HG03196 (cell line): Measurements from ENCODE around the gene ARFGEF2.
"Not testable (repeated sequence)": the region's sequence is repeated elsewhere in the genome, so short reads cannot be mapped to it uniquely, and the experiment has no call there.

Experiments
- ATAC-seq: cut with Tn5 transposase; IDR thresholded peaks from one replicate; pipeline ENCODE4 v1.9.1; 2021; ENCODE audit not compliant: unreplicated experiment

The ARFGEF2 gene

DNA sequence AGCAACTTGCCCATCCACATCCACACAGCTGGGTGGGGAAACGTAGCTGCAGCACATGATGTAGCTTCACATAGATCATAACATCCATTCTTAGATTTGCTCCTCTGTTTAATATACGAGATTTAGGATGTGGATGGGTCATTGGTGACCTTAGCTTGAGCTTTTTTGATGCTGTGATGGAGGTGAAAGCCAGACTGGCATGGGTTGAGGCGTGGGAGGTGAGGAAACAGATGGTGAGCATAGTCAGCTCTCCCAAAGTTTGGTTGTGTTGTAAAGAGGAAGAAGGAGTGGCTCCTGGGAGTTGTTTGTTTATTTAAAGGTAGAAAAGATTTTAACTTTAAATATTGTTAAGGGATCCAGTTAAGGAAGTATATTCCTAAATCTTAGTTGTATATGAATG lies 5.3 kb downstream of the ARFGEF2 start:
- ATAC-seq = no peak

DNA sequence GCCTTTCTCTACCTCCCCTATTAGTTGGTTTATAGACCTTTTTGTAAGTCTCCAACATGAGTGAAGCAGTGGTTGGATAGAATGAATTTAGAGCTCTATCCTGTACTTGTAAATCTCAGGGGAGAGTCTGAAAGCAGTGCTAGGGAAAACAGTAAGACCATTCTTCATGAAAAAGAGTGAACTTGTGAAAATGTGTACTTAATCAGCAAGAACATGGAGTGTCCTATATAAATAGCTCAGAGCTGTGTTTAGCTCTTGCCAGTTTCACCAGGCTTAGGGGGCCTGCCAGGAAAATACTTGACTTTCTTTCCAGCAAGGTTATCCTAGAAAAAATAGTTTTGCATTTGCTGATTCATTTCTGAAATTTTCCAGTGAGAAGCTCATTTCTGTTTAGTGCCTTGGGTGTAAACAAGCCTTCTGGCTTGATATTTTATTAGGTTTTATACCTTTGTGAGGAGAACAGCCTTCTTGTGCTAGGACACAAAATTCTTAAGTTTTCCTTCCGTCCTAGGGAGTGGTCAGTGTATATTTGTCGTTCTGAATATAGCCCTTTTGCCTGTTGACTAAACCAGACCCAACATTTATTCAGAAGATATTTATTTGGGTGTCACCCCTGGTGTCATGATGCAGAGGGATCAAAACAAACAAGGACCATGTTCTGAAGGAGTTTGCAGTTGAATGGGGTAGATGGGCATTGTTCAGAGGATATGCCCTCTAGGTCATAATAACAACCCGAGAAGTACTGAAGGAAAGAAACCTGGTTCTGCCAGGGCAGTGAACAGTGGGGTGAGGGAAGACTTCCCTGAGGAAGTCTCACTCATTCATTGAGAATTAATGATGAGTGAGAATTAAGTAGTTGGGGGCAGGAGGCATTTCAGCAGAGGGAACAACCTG lies 7.6 kb downstream of the ARFGEF2 start:
- ATAC-seq = no peak

GRCh38 chr20:48930035-48930434 lies 8.5 kb downstream of the ARFGEF2 start:
- no peak for ATAC-seq

DNA sequence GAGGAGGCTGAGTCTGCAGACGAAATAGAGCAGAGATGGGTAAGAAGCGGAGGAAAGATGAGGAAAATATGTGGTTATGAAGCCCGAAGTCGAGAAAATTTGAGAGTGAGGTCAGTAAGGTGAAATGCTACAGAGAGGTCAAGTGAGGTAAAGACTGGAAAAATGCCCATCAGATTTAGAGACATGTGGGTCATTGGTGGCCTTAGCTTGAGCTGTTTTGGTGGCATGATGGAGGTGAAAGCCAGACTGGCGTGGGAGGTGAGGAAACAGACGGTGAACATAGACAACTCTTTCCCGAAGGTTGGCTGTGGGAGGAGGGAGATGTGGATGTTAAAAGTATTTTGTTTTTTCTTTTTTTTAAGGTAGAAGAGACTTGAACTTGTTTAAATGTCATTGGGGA lies 9.4 kb downstream of the ARFGEF2 start:
- no peak for ATAC-seq

DNA sequence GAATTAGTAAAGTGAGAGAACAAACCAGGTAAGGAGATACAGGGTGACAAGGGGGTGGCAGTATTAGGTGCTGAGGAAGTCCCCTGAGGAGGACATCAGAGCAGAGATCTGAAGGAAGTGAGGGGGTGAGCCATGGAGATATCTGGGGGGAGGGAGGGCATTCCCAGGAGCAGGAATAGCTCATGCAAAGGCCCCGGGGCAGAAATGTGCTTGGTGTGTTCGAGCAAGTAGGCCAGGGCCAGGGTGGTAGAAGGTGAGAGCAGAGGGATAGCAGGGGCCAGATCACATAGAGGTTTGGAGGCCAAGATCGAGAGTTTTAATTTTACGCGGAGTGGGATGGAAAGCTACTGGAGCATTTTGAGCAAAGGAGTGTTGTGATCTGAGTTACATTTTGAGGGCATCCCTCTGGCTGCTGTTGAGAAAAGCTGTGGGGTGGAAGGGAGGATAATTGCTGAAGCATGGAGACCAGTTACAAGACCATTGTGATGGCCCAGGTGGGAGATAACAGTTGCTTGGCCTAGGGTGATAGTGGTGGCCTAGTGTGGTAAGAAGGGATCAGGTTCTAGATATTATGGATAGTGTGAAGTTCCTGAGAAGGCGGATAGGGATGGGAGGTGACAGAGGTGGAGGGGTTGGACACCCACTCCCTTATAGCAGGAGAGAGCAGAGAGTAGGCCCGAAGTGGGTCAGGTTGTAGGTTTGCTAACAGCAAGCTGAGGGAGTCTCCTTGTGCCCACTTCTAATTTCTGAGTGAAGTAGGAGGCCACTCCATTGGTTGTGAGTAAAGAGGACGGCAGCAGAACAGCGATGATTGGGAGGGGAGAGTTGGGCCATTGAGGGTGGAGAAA lies 10.2 kb downstream of the ARFGEF2 start:
- ATAC-seq = no peak

GRCh38 chr20:48932375-48932941 lies 10.9 kb downstream of the ARFGEF2 start:
- ATAC-seq = no peak

GRCh38 chr20:48933017-48933766 lies 11.7 kb downstream of the ARFGEF2 start:
- ATAC-seq = no peak

- not testable (repeated sequence) for ATAC-seq
These were observed 12.9 kb downstream of the ARFGEF2 start for GRCh38 chr20:48934273-48934877.

DNA sequence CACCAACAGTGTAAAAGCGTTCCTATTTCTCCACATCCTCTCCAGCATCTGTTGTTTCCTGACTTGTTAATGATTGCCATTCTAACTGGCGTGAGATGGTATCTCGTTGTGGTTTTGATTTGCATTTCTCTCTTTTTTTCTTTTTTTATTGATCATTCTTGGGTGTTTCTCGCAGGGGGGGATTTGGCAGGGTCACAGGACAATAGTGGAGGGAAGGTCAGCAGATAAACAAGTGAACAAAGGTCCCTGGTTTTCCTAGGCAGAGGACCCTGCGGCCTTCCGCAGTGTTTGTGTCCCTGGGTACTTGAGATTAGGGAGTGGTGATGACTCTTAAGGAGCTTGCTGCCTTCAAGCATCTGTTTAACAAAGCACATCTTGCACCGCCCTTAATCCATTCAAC lies 13.5 kb downstream of the ARFGEF2 start:
- not testable (repeated sequence) for ATAC-seq

DNA sequence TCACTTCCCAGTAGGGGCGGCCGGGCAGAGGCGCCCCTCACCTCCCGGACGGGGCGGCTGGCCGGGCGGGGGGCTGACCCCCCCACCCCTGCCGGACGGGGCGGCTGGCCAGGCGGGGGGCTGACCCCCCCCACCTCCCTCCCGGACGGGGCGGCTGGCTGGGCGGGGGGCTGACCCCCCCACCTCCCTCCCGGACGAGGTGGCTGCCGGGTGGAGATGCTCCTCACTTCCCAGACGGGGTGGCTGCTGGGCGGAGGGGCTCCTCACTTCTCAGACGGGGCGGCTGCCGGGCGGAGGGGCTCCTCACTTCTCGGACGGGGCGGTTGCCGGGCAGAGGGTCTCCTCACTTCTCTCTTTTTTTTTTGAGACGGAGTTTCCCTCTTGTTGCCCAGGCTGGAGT lies 14.7 kb downstream of the ARFGEF2 start:
- ATAC-seq = not testable (repeated sequence)

- no peak for ATAC-seq
These were observed 16.2 kb downstream of the ARFGEF2 start for GRCh38 chr20:48937674-48938073.

- ATAC-seq = no peak
These were observed 17.2 kb downstream of the ARFGEF2 start for GRCh38 chr20:48938670-48939069.

- no peak for ATAC-seq
These were observed 18.7 kb downstream of the ARFGEF2 start for GRCh38 chr20:48940170-48940569.

DNA sequence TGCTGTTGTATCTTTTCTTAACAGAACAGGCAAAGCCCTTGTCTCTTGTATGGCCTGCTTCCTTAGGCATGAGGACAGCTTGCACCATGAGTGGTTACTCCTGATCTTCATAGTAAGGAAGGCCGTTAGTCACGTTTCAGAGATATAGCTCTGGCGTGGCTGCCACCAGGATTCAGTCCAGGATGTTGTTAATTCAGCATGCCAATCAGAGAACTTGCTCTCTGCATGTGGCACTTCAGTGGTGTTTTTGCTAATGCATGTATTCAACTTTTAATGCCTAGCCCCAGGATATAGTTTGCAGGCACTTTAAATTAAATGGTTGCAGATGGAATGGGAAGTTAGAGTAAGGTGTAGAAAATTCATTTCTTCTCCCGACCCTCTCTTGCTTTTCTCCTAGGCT lies 20.0 kb downstream of the ARFGEF2 start:
- no peak for ATAC-seq

- ATAC-seq = no peak
These were observed 21.2 kb downstream of the ARFGEF2 start for GRCh38 chr20:48942730-48943129.

- no peak for ATAC-seq
These were observed 23.3 kb downstream of the ARFGEF2 start for GRCh38 chr20:48944663-48945297.

DNA sequence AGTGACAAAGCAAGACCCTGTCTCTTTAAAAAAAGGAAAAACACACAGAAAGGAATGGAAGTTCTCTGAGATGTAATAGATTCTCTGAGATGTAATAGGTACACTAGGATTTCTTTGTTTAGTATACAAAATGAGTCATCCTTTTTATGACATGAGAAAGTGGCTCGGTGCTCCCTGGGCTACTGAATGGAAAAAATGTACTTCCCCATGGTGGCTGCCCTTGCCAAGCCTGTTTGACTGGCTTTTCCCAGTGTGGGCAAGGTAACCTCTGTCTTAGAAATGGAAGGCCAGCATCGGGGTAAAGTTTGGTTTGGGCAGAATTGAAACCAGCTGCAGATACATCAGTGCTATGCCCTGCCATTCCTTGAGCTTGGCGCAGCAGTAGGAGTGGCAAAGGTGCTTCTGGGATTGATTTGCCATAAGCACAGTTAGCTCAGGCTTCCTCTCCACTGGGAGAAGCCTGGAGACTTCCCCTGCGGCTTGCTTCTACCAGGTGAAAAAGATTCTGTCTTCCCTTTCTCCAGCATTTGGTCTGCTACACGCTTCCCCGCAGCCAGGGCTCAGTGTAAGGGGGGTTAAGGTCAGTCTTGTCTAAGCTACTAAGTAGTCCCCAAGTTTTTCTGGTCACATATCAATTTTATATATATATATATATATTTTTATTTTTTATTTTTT lies 24.5 kb downstream of the ARFGEF2 start:
- no peak for ATAC-seq

GRCh38 chr20:48948612-48949011 lies 27.1 kb downstream of the ARFGEF2 start:
- no peak for ATAC-seq
